Spleen (tissue), 7 donors: ENCODE data around the gene DVL1.

Source experiments
- CTCF ChIP-seq, 11 experiments: fragments of 200-600 bp in 7 of 11; fragments of 450-650 bp in 4 of 11; sonication (generic) in 4 of 11; IDR thresholded peaks in 8 of 11; conservative IDR thresholded peaks in 3 of 11; 1 replicate in 7 of 11; 2 replicates in 4 of 11; pipeline versions ENCODE4 v1.4.0 to v1.8.0; 2016 to 2021; ENCODE audit warnings: antibody characterized with exemption in 11 of 11, inconsistent platforms in 4 of 11, mild to moderate bottlenecking in 1 of 11
- POLR2A ChIP-seq, 3 donors: fragments of 450-650 bp; IDR thresholded peaks; one replicate each; pipeline ENCODE4 v1.5.1; 2017; ENCODE audit warnings: antibody characterized with exemption in 3 of 3, mild to moderate bottlenecking in 1 of 3
- POLR2AphosphoS5 ChIP-seq, 3 donors: sonication (generic); formaldehyde crosslinking; IDR thresholded peaks; one replicate each; pipeline ENCODE4 v1.5.1; 2017; ENCODE audit warnings: antibody characterized with exemption in 3 of 3
- donor health status: DM: no; HTN: no; CAD: no; lungs with moderate emphysema.
- donor health status: DM: no; HTN: no; CAD: no.
- donor health status: DM: no; HTN: no; CAD: no.

DNA sequence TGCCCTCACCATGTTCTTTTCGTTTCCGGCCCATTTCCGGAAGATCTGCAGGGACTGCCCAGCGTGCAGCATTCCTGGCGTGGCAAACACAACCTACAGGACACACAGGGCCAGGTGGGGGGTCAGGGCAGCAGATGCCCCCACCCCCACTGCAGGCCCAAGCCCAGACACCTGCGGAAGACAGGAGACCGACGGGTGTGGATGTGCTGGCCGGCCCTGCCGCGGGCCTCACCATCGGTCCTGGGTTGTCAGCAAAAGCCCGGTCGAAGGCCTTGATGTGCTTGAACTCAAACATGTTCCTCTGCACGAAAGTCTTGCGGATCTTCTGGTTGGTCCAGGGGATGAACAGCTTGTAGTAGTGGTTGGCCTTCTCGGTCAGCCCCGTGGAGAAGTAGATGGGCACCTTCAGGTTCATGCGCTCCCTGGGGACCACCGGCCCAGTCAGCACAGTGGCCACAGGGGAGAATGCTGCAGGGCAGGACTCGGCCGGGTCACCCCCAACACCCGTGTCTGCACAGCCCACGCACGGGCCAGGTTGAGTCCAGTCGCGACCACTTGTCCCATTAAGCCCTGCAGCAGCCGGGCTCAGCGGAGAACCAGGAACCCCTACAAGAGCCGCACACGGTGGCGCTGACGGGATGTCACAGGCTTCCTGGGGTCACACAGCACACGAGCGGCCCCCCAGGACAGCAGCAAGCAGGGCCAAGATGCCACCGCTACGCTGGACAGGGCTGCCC, 35.5 kb downstream of the DVL1 start:
- no peak for TF ChIP-seq CTCF (IDR thresholded peaks at IDR 0.05 in 8 of 11, conservative IDR thresholded peaks at IDR 0.05 in 3 of 11)
- TF ChIP-seq POLR2AphosphoS5 (IDR thresholded peaks at IDR 0.05): peak in 1 of 3 donors; percentile 37
- TF ChIP-seq POLR2A (IDR thresholded peaks at IDR 0.05): no peak
